ENCODE data around the gene MT3.

- TF ChIP-seq CTCF (IDR thresholded peaks at IDR 0.05; ENCODE audit: low read depth, low read length) (no peak), EZH2phosphoT487 (IDR thresholded peaks at IDR 0.05; ENCODE audit: low read depth) (no peak)
Observed at GRCh38 chr16:56539656-56540055, 49.7 kb upstream of the MT3 start.

All from OCI-LY3 (cell line).